HG03045 (cell line): ENCODE measurements around the gene LRRC1.

Experiments
- ATAC-seq: cut with Tn5 transposase; IDR thresholded peaks from one replicate; pipeline ENCODE4 v1.9.1; 2021; ENCODE audit warnings: mild to moderate bottlenecking, moderate library complexity; ENCODE audit not compliant: unreplicated experiment

LRRC1 gene

GRCh38 chr6:53920881-53921280 lies 126.1 kb downstream of the LRRC1 start:
- no peak for ATAC-seq

GRCh38 chr6:53921639-53922038 lies 126.8 kb downstream of the LRRC1 start:
- no peak for ATAC-seq

- no peak for ATAC-seq
Measured at GRCh38 chr6:53922539-53922981, 127.8 kb downstream of the LRRC1 start.

GRCh38 chr6:53924277-53924676 lies 129.5 kb downstream of the LRRC1 start:
- ATAC-seq, result no peak

- no peak for ATAC-seq
Measured at GRCh38 chr6:53924821-53925422, 130.1 kb downstream of the LRRC1 start.

- ATAC-seq, result no peak
Measured at GRCh38 chr6:53925891-53926290, 131.1 kb downstream of the LRRC1 start.

GRCh38 chr6:53926505-53926904 lies 131.7 kb downstream of the LRRC1 start:
- ATAC-seq, result no peak

- ATAC-seq, result no peak
Measured at GRCh38 chr6:53928641-53929040, 133.8 kb downstream of the LRRC1 start.

GRCh38 chr6:53929041-53929820 lies 134.4 kb downstream of the LRRC1 start:
- no peak for ATAC-seq

GRCh38 chr6:53929821-53930120 lies 135.0 kb downstream of the LRRC1 start:
- ATAC-seq, result no peak

GRCh38 chr6:53930330-53930729 lies 135.5 kb downstream of the LRRC1 start:
- no peak for ATAC-seq

- no peak for ATAC-seq
Measured at GRCh38 chr6:53931086-53931485, 136.3 kb downstream of the LRRC1 start.

GRCh38 chr6:53932516-53932915 lies 137.7 kb downstream of the LRRC1 start:
- no peak for ATAC-seq

GRCh38 chr6:53934023-53934422 lies 139.2 kb downstream of the LRRC1 start:
- ATAC-seq, result no peak

- ATAC-seq, result no peak
Measured at GRCh38 chr6:53937461-53937860, 142.7 kb downstream of the LRRC1 start.

- ATAC-seq, result no peak
Measured at GRCh38 chr6:53938810-53939209, 144.0 kb downstream of the LRRC1 start.

GRCh38 chr6:53939830-53940229 lies 145.0 kb downstream of the LRRC1 start:
- ATAC-seq, result no peak

- no peak for ATAC-seq
Measured at GRCh38 chr6:53943395-53943794, 148.6 kb downstream of the LRRC1 start.

- ATAC-seq, result no peak
Measured at GRCh38 chr6:53944091-53944490, 149.3 kb downstream of the LRRC1 start.

GRCh38 chr6:53944543-53944942 lies 149.7 kb downstream of the LRRC1 start:
- ATAC-seq, result no peak

- ATAC-seq, result no peak
Measured at GRCh38 chr6:53945765-53946407, 151.1 kb downstream of the LRRC1 start.

- no peak for ATAC-seq
Measured at GRCh38 chr6:53947780-53948179, 153.0 kb downstream of the LRRC1 start.
